A549 (cell line): Measurements from ENCODE around the gene NRIP1. TPM values are rescaled to one million over a fixed set of nuclear protein-coding genes. Genes with fewer than 3 reads are reported as not detected.
A peak's percentile ranks its signal among the peaks of the same experiment; 100 is the strongest.

Experiments used
- ATAC-seq, 2 experiments: fragments of 200-7000 bp in 1 of 2; fragments of >200 bp in 1 of 2; cut with Nextera tagmentation in 1 of 2; cut with Tn5 transposase in 1 of 2; 3 replicates each; pipeline versions ENCODE4 v1.8.0 to v1.9.1; 2018 to 2020; ENCODE audit warnings: mild to moderate bottlenecking in 1 of 2, moderate library complexity in 1 of 2
- CTCF ChIA-PET: fragments of 300-600 bp; sonication (Branson Sonifier 250); formaldehyde crosslinking; extraction: SDS; loops from one replicate; lab custom pipeline; 2021; ENCODE audit warnings: antibody characterized with exemption, inconsistent platforms; lab: Yijun Ruan, JAX
- POLR2A ChIA-PET: fragments of 350-600 bp; formaldehyde crosslinking; extraction: SDS; loops from one replicate; lab custom pipeline; 2021; ENCODE audit warnings: antibody characterized with exemption, inconsistent platforms; lab: Yijun Ruan, JAX
- DNase-seq, 2 experiments: peaks; one replicate each; pipeline versions ENCODE4 v3.0.0 to v3.0.0-alpha.2; 2011 to 2016; ENCODE audit warnings: low read depth in 1 of 2, low spot score in 1 of 2
- FAIRE-seq: peaks from 2 replicates; lab custom pipeline; 2011; peaks lifted over from hg19 to GRCh38; lab: Jason Lieb, UNC
- H3K27ac ChIP-seq, 2 experiments: fragments of >200 bp; sonication (Bioruptor Twin); formaldehyde crosslinking; 3 replicates each; pipeline ENCODE4 v1.5.1; 2016 to 2017
- H3K4me1 ChIP-seq: fragments of >200 bp; sonication (Bioruptor Twin); formaldehyde crosslinking; 3 replicates; pipeline ENCODE4 v1.6.1; 2016
- H3K4me2 ChIP-seq: fragments of >200 bp; sonication (Bioruptor Twin); formaldehyde crosslinking; 3 replicates; pipeline ENCODE4 v1.6.1; 2016
- H3K4me3 ChIP-seq: fragments of >200 bp; sonication (Bioruptor Twin); formaldehyde crosslinking; 3 replicates; pipeline ENCODE4 v1.5.1; 2016
- H3K9me3 ChIP-seq: fragments of >200 bp; sonication (Bioruptor Twin); formaldehyde crosslinking; 3 replicates; pipeline ENCODE4 v1.6.1; 2016
- BCL3 ChIP-seq: fragments of >200 bp; sonication (Bioruptor Twin); formaldehyde crosslinking; IDR thresholded peaks from 3 replicates; pipeline ENCODE4 v1.6.1; 2016
- ELK1 ChIP-seq: fragments of 150-350 bp; IDR thresholded peaks from 2 replicates; pipeline ENCODE4 v1.6.1; 2014; ENCODE audit warnings: low read depth, mild to moderate bottlenecking, low read length
- EP300 ChIP-seq, 2 experiments: fragments of >200 bp; sonication (Bioruptor Twin); formaldehyde crosslinking; IDR thresholded peaks; 2 replicates in 1 of 2; 3 replicates in 1 of 2; pipeline ENCODE4 v1.6.1; 2016 to 2017
- HDAC2 ChIP-seq: fragments of 200-600 bp; sonication (generic); IDR thresholded peaks from 2 replicates; pipeline ENCODE4 v1.6.1; 2016
- JUN ChIP-seq, 2 experiments: fragments of >200 bp; sonication (Bioruptor Twin); formaldehyde crosslinking; IDR thresholded peaks; 2 replicates in 1 of 2; 3 replicates in 1 of 2; pipeline ENCODE4 v1.6.1; 2016 to 2017
- JUNB ChIP-seq: fragments of >200 bp; sonication (Bioruptor Twin); formaldehyde crosslinking; IDR thresholded peaks from 2 replicates; pipeline ENCODE4 v1.6.1; 2016
- KDM5A ChIP-seq: fragments of 200-600 bp; sonication (generic); IDR thresholded peaks from 2 replicates; pipeline ENCODE4 v1.6.1; 2016; ENCODE audit warnings: antibody characterized with exemption, mild to moderate bottlenecking
- NPAS2 ChIP-seq: fragments of 250-450 bp; sonication (Bioruptor Pico); IDR thresholded peaks from 2 replicates; pipeline ENCODE4 v1.8.0; 2022; ENCODE audit warnings: mild to moderate bottlenecking, moderate library complexity, borderline replicate concordance
- PHF8 ChIP-seq: fragments of 200-600 bp; sonication (generic); IDR thresholded peaks from 2 replicates; pipeline ENCODE4 v1.6.1; 2016; ENCODE audit warnings: low read depth, mild to moderate bottlenecking, antibody characterized with exemption, moderate library complexity, borderline replicate concordance
- POLR2A ChIP-seq: IDR thresholded peaks from 2 replicates; pipeline ENCODE4 v1.6.1; 2012; ENCODE audit warnings: mild to moderate bottlenecking, low read length
- RAD21 ChIP-seq, 2 experiments: fragments of >200 bp in 1 of 2; sonication (Bioruptor Twin) in 1 of 2; formaldehyde crosslinking in 1 of 2; IDR thresholded peaks in 1 of 2; conservative IDR thresholded peaks in 1 of 2; 2 replicates in 1 of 2; 3 replicates in 1 of 2; pipeline ENCODE4 v1.6.1; 2012 to 2018; ENCODE audit warnings: inconsistent platforms in 1 of 2
- RNF2 ChIP-seq: fragments of 200-600 bp; sonication (generic); IDR thresholded peaks from 2 replicates; pipeline ENCODE4 v1.6.1; 2016; ENCODE audit warnings: low read depth, mild to moderate bottlenecking, antibody characterized with exemption, moderate library complexity, borderline replicate concordance
- SMC3 ChIP-seq: fragments of >200 bp; sonication (Bioruptor Twin); formaldehyde crosslinking; IDR thresholded peaks from 3 replicates; pipeline ENCODE4 v1.6.1; 2018; ENCODE audit warnings: inconsistent platforms
- TFCP2L1 ChIP-seq: fragments of 250-450 bp; sonication (Bioruptor Pico); IDR thresholded peaks from 2 replicates; pipeline ENCODE4 v1.5.0; 2021; ENCODE audit warnings: mild to moderate bottlenecking
- ZC3H11A ChIP-seq: fragments of 450-650 bp; IDR thresholded peaks from 2 replicates; pipeline ENCODE4 v1.6.1; 2014; ENCODE audit warnings: antibody characterized with exemption, mild to moderate bottlenecking
- WGBS: methylation state at CpG from one replicate; pipeline ENCODE4 v1.1.6; 2017; ENCODE audit errors: missing lambda C conversion rate; 5-methylcytosine and 5-hydroxymethylcytosine counted together
- polyA plus RNA-seq, 4 experiments: library from polyadenylated mRNA; depleted of rRNA in 3 of 4; stranded (reverse); fragments of >200 nt; fragmentation: RNase III in 1 of 4; extraction: RNeasy Plus Mini Kit Qiagen cat#74134 plus additional on column Dnase treatment in 1 of 4; gene quantifications; 2 replicates in 3 of 4; 3 replicates in 1 of 4; pipeline ENCODE4 v1.2.3, GENCODE V29; 2011 to 2017
- TF ChIP-seq, protein P1 (sequence below): IDR thresholded peaks from 2 replicates; pipeline ENCODE4 v1.6.1; 2012
- TF ChIP-seq, protein P2 (sequence below): fragments of 250-450 bp; sonication (Bioruptor Pico); IDR thresholded peaks from 2 replicates; pipeline ENCODE4 v1.5.0; 2021; ENCODE audit warnings: mild to moderate bottlenecking, moderate library complexity, borderline replicate concordance

Gene NRIP1
- polyA plus RNA-seq, 2 of the 4 experiments (the other 2 are of a cell fraction), result 18.9 to 35.5 TPM

GRCh38 chr21:15065392-15066122, 757 bp upstream of the NRIP1 start (continued):
- TF ChIP-seq, protein P1, sequence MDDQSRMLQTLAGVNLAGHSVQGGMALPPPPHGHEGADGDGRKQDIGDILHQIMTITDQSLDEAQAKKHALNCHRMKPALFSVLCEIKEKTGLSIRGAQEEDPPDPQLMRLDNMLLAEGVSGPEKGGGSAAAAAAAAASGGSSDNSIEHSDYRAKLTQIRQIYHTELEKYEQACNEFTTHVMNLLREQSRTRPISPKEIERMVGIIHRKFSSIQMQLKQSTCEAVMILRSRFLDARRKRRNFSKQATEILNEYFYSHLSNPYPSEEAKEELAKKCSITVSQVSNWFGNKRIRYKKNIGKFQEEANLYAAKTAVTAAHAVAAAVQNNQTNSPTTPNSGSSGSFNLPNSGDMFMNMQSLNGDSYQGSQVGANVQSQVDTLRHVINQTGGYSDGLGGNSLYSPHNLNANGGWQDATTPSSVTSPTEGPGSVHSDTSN, result no peak
- no peak for TF ChIP-seq PHF8
- no peak for TF ChIP-seq BCL3
- TF ChIP-seq EP300 (IDR thresholded peaks at IDR 0.05), result no peak
- TF ChIP-seq, all 56 proteins: peak for 3

GRCh38 chr21:15063814-15064575, 805 bp downstream of the NRIP1 start:
- peak overlapping the region; percentile 97 to 100 for H3K27ac ChIP-seq
- H3K4me3 ChIP-seq, result peak overlapping the region; percentile 86
- DNase-seq (peak in 1 of 2 experiments; percentile 7), FAIRE-seq (no peak), ATAC-seq (peak; percentile 23 to 38)
- H3K9me3 ChIP-seq, result no peaks in the 10 kb centered on the region
- ChIA-PET POLR2A (interaction anchor here (1.6 to 2.5 kb wide), 4 partner anchors 58 to 380 kb away, joined by 6 to 12 read pairs (median 9); no protein-coding TSS in a partner anchor), CTCF (interaction anchor here (1.2 kb wide), 1 partner anchor 160 kb away, joined by 4 read pairs; no protein-coding TSS in a partner anchor)
- H3K4me1 ChIP-seq, result peaks cover 20% of the 10 kb centered on the region; the same call in 2 of the 3 replicates
- TF ChIP-seq NPAS2 (no peak), ELK1 (no peak), BCL3 (no peak), JUNB (no peak), PHF8 (no peak), JUN (IDR thresholded peaks at IDR 0.05) (no peak), HDAC2 (no peak), ZC3H11A (no peak)
- TF ChIP-seq, protein P2, sequence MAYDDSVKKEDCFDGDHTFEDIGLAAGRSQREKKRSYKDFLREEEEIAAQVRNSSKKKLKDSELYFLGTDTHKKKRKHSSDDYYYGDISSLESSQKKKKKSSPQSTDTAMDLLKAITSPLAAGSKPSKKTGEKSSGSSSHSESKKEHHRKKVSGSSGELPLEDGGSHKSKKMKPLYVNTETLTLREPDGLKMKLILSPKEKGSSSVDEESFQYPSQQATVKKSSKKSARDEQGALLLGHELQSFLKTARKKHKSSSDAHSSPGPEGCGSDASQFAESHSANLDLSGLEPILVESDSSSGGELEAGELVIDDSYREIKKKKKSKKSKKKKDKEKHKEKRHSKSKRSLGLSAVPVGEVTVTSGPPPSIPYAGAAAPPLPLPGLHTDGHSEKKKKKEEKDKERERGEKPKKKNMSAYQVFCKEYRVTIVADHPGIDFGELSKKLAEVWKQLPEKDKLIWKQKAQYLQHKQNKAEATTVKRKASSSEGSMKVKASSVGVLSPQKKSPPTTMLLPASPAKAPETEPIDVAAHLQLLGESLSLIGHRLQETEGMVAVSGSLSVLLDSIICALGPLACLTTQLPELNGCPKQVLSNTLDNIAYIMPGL, result no peak
- 4% methylated on average over 12 of the region's 58 CpGs for WGBS
- H3K4me2 ChIP-seq, result peak overlapping the region; percentile 88

GRCh38 chr21:15063081-15063813, 1.6 kb downstream of the NRIP1 start:
- Histone ChIP-seq H3K4me1 (peaks cover 22% of the 10 kb centered on the region; the same call in 2 of the 3 replicates), H3K4me3 (peak overlapping the region; percentile 86), H3K27ac (peak overlapping the region; percentile 97 to 100), H3K4me2 (peak overlapping the region; percentile 88), H3K9me3 (no peaks in the 10 kb centered on the region)
- POLR2A ChIA-PET, result interaction anchor here (2.1 kb wide), 1 partner anchor 378 kb away, joined by 6 read pairs; no protein-coding TSS in a partner anchor
- no peak for DNase-seq
- TF ChIP-seq RAD21 (conservative IDR thresholded peaks at IDR 0.05 in 1 of 2, IDR thresholded peaks at IDR 0.05 in 1 of 2) (no peak), RNF2 (no peak), KDM5A (0 out of 2 replicates have a peak, but pooled peaks have one; percentile 32), POLR2A (no peak), SMC3 (0 out of 3 replicates have a peak, but pooled peaks have one; percentile 6), TFCP2L1 (CRISPR knock-in tag) (no peak)
- CTCF ChIA-PET, result no interaction called here
- ATAC-seq, result no peak
- 2% methylated on average over 11 of the region's 11 CpGs for WGBS
- FAIRE-seq, result no peak
